Glomerular visceral epithelial cell (primary cell): Measurements from ENCODE around the gene GPC3.

ENCODE experiments used
- DNase-seq: peaks from one replicate; pipeline ENCODE4 v3.0.0-alpha.2; 2016; ENCODE audit errors: extremely low spot score

Gene GPC3

DNA sequence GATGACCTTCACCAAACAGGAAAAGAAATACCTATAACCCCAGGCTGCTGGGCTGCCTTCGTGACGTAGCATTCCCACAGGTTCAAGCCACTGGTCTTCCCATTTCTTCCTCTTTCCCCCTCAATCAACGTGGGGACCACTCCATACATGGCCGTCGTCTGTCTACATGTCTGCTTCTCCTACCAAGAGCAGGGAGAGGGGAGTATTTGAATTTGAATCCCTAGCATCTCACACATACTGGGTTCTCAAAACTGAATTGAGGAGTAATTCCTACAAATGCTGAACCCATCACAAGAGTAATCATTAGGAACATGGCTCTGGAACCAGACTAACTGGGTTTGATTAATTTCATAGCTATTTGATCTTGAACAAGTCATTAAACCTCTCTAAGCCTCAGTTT, 17.3 kb downstream of the GPC3 start:
- no peak for DNase-seq

DNA sequence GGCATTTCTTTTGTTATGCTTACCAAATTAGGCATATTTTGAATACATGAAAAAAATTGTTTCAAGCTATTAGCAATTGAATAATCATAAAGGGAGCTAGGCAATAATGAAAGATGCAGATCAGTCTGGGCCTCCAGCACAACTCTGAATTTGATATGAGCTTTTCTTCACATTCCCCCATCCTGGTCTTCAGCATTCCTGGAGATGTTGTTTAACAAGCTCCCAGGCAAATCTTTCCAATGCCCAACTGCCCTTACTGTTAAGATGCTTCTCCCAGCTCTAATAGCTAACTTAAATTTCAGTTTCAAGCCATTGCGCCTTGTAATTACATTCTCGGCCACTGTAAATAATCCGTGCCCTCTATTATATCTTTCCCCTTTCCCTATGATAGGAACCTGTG, 19.2 kb downstream of the GPC3 start:
- DNase-seq, result no peak

DNA sequence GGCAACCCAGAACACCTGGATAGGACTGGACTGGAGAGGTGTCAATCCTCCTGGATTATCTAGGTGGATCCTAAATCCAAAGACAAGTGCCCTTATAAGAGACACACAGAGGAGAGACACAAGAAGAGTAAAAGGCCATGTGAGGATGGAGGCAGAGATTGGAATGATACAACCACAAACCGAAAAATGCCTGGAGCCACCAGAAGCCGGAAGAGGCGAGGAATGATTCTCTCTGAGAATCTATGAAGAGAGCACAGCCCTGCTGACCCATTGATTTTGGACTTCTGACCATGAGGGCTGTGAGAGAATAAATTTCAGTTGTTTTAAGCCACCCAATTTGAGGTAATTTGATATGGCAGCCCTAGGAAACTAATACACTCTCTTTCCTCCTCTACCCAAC, 20.1 kb downstream of the GPC3 start:
- no peak for DNase-seq

DNA sequence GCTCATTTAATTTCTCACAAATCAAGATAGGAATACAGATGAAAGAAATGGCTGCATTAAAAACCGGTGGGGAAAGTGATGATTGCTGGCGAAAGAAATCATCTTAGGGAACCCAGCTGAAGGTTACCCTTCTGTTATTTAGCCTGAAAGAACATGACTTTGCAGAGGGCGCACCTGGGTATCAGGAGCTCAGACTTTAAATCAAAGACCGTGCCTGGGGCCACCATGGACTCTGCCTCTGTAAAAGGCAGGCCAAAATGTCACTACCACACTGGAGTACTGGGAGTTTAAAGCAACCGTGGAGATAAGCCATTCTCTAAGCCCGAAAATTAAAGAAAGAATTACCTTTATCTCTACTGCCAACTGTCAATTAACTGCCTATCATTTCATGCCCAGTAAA, 24.3 kb downstream of the GPC3 start:
- DNase-seq, result no peak

DNA sequence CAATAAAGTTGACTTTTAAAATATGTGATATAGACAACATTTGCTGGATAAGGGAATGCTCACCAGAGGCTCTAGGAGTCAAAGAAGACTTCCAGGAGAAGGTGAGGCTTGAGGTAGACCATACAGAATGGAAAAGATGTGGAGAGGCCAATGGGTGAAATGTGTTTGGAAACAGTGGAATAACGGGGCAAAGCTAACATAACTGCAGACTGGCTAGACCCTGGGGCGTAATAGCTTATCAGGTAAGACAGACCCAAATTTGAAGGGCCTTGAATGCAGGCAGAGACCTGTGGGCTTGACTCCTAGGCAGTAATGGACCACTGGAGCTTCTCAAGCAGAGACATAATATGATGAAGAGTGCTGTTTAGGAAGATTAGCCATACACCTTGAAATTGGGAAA, 25.4 kb downstream of the GPC3 start:
- no peak for DNase-seq

DNA sequence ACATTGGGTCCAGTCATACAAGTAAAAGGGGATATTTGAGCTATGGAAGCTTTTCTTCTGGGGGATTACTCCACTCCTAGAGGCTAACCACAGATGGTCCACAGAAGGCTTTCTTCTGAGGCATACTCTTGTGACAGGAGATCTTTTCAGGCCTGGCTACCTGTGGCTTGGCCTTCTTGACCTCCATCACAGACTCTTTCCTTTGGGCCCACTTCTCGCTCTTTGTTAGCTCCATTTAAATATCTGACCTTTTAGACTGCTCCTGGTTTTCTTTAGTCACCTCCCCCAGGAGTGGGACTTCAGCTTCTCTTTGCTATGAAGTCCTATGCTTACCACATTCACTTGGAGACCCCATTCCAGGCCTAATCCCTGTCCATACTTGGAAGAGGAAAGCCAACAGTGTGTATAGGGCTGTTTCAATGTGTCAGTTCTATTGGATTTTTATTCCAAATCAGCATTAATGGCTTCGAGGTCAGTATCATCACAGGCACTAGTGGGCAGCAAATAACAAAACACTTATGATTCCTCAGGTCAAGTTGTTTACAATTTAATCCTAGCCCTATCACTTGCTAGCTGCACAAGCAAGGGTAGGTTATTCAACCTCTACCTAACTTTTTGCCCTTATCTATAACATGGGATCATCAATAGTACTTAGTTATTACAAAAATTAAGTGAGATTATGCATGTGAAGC, 26.3 kb downstream of the GPC3 start:
- no peak for DNase-seq

DNA sequence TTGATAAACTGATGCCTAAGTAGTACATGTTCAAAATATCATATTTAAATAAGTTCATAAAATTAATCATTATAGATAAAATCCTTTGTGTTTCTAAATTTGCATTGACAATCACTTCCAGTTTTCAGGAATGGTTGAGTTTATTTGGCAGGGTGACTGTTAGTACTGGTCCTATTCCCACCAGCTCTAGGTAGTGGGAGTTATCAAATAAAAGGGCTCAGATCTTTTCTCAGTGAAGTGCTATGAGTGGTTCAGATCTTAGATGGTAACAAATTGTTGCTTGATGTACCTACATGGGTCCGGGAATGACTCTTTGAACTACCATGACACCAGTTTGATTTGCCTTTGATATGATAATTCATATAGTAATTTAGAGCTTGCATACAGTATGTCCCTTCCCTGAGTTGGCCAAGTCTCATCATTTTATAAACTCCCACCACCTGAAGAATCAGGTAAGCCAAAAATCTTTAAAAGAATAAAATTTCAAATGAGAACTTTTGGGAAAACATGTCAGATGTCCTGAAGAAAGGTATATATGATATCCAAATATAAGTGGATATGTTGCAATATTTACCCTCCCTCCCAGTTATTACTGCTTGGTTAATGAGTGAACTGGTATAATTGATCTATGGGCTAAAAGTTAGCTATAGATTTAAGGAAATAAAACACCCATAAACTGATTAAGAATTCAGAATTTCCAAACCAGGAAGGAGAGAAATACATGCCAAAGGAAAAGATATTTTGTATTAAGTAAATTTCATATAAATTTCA, 28.6 kb downstream of the GPC3 start:
- no peak for DNase-seq

DNA sequence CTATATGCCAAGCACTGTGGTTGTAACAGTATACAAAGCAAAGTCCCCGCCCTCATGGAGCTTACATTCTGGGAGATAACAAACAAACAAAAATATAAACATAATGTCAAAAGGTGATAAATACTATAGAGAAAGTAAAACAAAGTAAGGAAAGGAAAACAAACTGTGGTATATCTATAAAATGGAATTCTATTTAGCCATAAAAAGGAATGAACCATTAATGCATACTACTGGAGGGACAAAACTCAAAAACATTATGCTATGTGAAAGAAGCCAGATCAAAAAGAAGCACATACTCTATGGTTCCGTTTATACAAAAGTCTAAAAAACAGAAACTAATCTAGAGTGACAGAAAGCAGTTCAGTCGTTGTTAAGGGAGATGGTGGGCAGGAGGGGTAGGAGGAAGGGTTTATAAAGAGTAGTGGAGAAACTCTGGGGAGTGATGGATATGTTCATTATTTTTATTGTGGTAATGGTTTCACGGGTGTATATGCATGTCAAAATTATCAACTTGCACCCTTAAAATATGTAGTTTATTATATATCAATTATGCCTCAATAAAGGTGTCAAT, 31.5 kb downstream of the GPC3 start:
- DNase-seq, result no peak

DNA sequence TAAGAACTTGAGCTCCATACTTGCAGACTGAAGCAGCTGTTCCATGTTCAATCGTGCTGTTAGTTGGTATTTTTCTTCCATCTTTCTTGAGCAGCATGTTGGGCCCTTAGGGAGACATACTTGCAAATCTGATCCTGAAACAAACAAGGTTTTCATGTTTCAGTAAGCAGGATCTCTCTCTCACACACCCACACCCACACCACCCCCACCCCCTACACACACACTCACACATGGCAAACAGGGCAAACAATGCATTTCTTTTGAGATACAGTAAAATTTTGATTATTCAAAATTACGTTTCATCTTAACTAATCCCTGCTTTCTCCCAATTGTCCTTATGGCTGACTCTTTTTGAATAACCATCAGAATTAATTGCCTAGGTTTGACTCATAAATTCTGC, 32.3 kb downstream of the GPC3 start:
- no peak for DNase-seq

DNA sequence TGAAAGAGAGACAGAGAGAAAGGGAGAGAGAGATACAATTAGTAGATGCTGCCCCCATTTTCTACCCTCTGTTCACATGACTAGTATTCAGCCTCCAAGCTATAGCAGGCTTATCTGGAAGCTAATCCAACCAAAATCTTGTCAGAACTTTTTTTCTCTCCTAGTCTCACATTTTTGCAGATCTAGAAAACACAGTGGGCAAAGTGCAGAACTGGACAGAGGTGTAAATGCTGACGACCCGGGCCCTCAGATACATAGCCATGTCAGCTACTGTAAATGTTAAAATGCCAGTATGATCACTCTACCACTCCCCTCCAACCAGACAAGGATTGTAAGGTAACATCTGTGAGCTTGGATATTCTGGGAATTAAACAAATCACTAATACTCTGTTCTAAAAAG, 34.3 kb downstream of the GPC3 start:
- no peak for DNase-seq

DNA sequence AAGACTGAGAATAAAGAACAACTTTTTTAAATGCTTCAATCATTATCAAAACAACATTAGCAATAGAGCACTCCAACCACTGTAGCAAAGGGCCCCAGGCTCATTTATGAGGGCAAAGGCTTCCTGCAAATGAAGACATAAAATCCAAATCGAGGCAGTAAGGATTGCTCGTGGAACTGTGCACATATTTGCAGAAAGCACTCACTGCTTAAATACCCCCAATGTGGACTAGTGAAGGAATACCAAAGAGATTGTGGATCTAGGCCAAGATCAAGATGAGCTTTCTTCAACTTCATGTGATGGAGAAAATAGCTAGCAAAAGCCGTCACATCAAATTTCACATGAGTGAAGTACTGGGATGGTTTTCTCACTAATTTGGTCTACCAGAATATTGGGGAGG, 35.2 kb downstream of the GPC3 start:
- DNase-seq, result no peak

DNA sequence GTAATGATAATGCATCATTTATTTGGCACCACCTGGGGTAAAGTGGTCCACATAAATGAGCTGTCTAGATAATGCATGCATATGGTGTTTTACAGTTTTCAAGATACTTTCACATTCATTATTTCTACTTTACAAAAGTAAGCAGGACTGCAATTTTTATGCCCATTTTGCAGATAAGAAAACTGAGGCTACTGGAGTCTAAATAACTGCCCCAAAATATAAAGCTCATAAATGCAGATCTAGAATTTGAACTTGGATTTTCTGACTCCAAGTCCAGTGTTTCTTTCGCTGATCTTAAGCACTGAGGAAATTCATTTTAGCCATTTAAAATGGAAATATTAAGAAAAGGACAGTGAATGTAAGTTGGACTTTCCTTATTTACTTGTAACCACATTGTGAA, 36.5 kb downstream of the GPC3 start:
- DNase-seq, result no peak

DNA sequence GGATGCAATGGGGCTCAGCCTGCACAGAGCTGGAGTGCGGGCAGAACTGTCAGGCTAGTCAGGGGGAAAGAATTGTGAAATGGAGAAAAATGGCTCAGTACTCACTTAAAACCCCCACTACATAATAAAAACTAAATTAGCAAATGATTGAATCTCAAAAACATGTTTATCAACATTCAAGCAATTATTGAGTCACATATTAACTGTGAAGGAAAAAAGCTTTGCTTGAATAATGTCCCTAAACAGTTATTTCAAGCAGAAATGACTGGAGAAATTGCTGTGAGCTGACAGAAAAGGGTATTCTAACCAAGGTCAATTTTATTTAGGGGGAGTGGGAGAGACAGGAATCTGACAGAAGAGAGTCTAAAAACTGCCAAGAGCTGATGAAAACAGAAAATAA, 37.4 kb downstream of the GPC3 start:
- no peak for DNase-seq

DNA sequence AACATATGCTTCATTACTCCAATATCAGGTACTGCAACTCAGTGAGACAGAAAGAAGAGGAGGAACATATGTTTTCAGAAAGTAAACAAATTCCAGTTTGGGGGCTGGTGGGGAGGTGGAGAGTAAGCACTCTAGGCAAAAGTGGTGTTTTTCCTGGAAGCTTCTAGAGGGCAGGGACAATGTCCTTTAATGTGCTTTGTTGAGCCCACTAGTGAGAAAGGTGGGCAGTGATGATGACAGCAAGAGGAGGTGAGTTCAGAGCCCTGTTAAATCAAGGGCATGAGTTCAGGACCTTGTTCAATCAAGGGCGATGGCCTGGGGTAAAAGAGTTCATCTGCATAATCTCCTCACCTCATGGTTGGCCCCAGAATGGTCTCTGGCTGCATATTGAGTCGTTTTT, 38.4 kb downstream of the GPC3 start:
- no peak for DNase-seq

DNA sequence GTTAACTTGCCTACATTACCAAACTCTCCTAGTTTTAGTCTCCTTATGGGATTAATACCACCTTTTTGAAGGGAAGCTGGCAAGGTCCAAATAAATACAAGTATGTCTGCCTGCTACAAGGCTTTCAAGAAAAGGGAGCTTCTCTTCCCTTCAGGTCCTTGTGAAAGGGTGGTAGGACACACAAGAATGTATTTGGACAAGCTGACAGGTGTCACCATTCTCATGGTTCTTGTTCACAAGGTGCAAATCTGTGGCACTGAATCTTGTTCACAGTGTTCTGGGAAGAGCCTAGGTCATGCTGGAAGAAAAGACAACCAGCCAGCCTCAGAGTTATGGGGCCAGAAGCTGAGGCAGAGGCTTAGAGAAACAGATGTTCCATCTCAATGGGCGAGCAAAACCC, 41.9 kb downstream of the GPC3 start:
- DNase-seq, result no peak

DNA sequence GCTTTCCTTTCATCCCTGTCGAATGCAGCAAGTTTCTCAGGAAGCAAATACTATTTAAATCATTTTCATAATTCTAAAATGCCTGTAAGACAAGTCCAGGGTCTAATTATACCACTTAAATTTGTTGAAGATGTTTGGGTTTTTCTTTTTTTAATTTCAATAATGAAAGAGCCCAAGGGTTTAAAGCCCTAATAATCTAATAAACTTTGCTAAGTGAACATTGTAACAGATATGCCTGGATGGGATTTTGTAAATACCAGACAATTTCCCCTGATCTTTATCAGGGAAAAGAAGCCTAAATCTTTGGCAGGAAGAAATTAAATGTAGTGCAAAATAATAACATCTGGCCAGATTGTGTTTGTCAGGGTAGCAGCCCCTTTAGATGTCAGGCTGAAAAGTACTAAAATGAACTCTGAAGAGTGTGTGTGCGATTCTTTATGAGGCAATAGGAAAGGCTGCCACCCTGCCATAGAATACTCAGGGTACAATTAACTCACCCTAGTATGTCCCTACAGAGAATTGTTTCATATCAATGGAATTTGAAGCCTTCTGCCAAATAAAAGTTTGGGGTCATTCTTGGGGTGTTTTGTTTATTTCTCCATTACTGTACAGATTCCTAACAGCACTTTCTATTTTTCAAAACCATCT, 45.6 kb downstream of the GPC3 start:
- DNase-seq, result no peak

DNA sequence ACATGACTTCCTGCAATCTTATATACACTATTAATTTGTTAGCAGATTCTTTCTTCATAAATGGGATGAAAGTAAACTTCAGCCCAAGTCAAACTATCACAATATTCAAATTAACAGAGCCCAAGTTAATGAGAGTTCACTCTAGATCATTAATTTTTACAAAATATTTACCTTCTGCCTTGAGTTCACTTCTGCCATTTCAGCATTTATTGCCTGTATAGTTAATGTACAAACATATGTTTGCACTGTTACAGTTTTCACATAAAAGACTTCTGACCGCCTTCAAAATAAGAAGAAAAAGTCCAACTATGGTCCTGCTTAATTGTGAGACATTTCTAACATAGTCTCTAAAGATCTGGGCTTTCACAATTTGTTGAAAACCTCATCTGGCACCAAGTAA, 46.9 kb downstream of the GPC3 start:
- DNase-seq, result no peak

DNA sequence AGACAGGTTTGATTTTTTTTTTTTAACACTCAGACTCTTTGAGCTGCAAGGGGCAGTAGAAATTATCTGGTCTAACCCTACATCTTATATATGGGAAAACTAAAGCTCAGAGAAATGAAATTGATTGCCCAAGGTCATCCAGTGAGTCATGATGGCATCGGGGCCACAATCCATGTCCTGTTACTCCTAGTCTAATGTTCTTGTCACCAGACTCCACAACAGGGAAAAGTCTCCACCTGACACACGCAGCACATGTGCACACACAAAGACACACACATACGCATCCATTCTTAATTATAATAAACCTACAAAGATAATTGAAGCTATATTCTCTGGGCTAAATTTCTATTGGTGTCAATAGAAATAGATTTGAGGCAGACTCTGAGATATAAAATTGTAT, 48.4 kb downstream of the GPC3 start:
- DNase-seq, result no peak

DNA sequence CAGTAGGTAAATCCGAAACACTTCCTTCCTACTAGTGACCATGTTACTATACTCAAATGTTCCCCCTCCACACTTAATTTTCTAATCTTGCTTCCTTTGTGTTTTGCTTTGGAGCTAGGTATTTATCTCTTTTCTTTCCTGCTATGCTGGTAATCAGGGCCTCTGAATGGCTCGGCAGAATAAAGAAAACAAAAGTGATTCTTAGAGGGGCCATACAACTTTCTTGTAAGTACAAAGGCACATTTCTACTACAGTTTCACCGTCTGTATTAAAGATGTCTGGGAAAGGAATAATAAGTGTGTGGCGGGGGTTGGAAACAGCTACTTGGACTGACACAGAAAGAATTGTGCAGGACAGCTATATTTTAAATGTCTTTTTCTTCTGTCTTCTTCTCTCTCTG, 50.3 kb downstream of the GPC3 start:
- no peak for DNase-seq

DNA sequence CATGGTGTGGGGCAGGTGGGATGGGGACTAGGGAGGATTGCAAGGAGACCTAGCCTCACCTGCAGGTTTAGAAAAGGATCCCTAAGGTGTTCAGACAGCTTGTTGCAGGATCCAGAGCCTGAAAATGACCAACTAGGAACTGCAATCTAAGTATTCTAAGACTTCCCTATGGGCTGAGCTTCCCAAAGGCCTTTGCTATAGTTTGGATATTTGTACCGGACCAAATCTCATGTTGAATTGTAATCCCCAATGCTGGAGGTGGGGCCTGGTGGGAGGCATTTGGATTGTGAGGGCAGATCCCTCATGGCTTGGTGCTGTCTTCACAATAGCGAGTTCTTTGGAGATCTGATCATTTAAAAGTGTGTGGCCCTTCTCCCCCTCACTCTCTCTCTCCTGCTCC, 52.1 kb downstream of the GPC3 start:
- DNase-seq, result no peak

DNA sequence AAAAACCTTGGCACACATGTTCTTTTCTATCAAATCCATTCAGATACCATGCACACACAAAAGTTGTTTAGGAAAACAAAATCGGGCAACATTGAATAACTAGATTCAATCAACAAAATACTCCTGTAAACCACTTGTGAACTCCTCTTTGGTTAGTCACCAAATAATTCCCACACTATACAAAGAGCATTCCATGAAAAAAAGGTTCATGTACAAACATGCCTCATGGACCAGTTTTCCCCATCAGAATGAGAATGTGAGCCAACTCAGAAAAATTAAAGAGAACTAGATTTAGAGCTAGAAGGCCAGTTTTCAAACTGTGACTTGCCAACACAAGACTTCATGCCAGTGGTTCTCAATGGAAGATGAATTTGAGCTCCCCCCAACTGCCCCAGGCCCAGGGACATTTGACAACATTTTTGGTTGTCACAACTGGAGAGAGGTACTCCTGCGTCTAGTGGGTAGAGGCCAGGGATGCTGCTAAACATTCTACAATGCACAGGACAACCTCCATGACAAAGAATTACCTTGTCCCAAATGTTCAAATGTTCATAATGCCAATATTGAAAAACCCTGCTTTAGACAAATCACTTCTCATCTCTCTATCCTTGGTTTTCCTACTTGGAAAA, 55.4 kb downstream of the GPC3 start:
- DNase-seq, result no peak

DNA sequence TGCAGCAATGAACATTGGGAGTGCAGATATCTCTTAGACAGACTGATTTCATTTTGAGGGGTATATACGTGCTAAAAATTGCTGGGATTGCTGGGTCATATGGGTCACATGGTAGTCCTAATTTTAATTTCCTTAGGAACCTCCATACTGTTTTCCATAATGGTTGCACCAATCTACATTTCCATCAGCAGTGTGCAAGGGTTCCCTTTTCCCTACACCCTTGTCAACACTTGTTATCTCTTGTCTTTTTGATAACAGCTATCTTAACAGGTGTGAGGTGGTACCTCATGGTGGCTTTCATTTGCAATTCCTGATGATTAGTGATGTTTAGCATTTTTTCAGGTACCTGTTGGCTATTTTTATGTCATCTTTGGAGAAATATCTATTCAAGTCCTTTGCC, 57.0 kb downstream of the GPC3 start:
- no peak for DNase-seq
